GM23248 (cell line): ENCODE data around the gene LRRC1.

Source experiments
- EZH2 ChIP-seq: fragments of 200-600 bp; sonication (generic); IDR thresholded peaks from 2 replicates; pipeline ENCODE4 v1.6.1; 2018; ENCODE audit warnings: antibody characterized with exemption, mild to moderate bottlenecking; ENCODE audit not compliant: insufficient read depth, poor library complexity, severe bottlenecking
- EZH2phosphoT487 ChIP-seq: fragments of 200-600 bp; sonication (generic); IDR thresholded peaks from 2 replicates; pipeline ENCODE4 v1.6.1; 2018; ENCODE audit warnings: antibody characterized with exemption, moderate library complexity, mild to moderate bottlenecking, low read depth; ENCODE audit not compliant: insufficient read depth

DNA sequence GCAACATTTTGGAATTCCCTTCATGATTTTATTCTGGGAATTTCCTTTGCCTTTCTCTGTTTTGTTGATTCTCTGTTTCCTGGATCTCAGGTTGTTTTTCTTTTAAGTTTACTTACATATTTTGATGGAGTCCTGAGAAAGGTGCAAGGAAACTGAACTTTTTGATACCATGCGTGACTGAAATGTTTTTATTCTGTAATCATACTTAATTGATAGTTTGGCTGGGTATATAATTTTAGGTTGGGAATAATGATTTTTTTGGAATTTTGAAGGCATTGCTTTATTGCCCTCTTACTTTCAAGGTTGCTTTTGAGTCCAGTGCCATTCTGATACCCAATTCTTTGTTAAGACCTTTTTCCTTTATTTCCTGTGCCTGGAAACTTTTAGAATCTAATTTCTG lies 45.2 kb downstream of the LRRC1 start:
- no peak for TF ChIP-seq EZH2
- no peak for TF ChIP-seq EZH2phosphoT487
